ENCODE results near the gene MB21D2.

DNA sequence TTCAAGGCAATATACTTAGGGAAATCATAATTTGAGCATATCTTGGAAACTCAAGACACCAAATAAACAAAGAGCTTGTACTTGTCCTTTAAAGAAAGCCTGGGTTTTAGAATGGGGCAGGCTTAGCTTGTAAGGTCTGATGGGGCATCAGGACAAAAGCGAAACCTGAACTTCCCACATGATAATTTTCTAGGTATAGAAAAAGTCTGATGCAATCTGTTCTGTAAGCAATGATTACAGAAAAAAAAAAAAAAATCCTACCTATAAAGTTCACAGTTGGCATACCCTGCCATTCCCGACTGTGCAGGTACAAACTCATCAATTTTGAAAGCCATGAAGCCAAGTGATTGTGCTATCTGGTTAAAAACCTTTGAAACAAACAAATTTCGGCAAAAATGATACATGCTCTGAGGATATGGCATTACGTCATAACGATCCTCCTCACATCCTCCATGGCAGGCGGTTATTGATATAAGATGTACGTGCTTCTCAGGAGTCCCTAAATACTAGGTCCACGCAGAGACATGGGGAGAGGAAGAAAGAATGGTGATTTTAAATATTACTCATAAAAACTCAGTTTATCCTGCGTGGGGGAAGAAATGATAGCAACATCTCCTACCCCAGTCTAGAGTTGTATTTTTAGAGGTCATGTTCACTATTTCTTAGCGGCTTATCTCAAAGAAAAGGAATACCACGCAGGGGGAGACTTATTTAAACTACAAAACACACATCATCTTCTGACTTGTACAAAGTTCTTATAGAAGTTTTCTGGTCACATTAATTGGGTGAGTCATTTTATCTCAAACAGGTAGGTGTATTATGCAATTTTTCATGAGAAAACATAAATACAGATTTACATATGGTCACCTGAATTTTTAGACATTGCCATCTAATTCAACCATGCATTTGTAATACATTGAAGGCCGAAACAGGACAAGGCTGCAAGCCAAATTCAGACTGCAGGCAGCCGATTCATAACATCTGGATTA, 27.0 kb downstream of the MB21D2 start:
- TF ChIP-seq NFRKB (IDR thresholded peaks at IDR 0.05), result no peak
- TF ChIP-seq BHLHE40 (IDR thresholded peaks at IDR 0.05; ENCODE audit: borderline replicate concordance), result no peak
- no peak for TF ChIP-seq FOXK2 (IDR thresholded peaks at IDR 0.05)
- TF ChIP-seq SP1 (IDR thresholded peaks at IDR 0.05), result no peak
- TF ChIP-seq ARNT (IDR thresholded peaks at IDR 0.05), result no peak
